HEK293 (cell line): Measurements from ENCODE around the gene MCFD2.

Experiments used
- CTCF ChIA-PET: fragments of 350-600 bp; formaldehyde crosslinking; extraction: SDS; loops from one replicate; lab custom pipeline; 2021; ENCODE audit warnings: antibody characterized with exemption; lab: Yijun Ruan, JAX
- POLR2A ChIA-PET: fragments of 300-600 bp; formaldehyde crosslinking; extraction: SDS; loops from one replicate; lab custom pipeline; 2020; ENCODE audit warnings: antibody characterized with exemption, inconsistent platforms; lab: Yijun Ruan, JAX
- H3K27ac ChIP-seq: fragments of 200-500 bp; sonication (Bioruptor generic); 2 replicates; pipeline ENCODE4 v1.5.1; 2014; ENCODE audit warnings: low read depth, low read length, control low read depth, inconsistent platforms; ENCODE audit errors: extremely low read depth
- H3K36me3 ChIP-seq, 2 experiments: fragments of 200-500 bp in 1 of 2; sonication (Bioruptor generic) in 1 of 2; 1 replicate in 1 of 2; 2 replicates in 1 of 2; pipeline ENCODE4 v1.5.1; 2014 to 2017; ENCODE audit warnings: inconsistent platforms in 2 of 2, low read length in 2 of 2; ENCODE audit not compliant: control insufficient read depth in 2 of 2, insufficient read depth in 1 of 2
- H3K4me1 ChIP-seq: fragments of 200-500 bp; sonication (Bioruptor generic); 2 replicates; pipeline ENCODE4 v1.5.1; 2014; ENCODE audit warnings: mild to moderate bottlenecking, low read length, inconsistent platforms; ENCODE audit not compliant: control insufficient read depth, insufficient read depth
- H3K4me3 ChIP-seq: 2 replicates; pipeline ENCODE4 v1.5.1; 2011; ENCODE audit warnings: low read depth, mild to moderate bottlenecking, control low read depth, low read length, moderate library complexity
- H3K9me3 ChIP-seq: fragments of 200-500 bp; sonication (Bioruptor generic); 2 replicates; pipeline ENCODE4 v1.5.1; 2014; ENCODE audit warnings: low read depth, low read length, inconsistent platforms; ENCODE audit not compliant: control insufficient read depth, insufficient read depth
- EGR2 ChIP-seq: fragments of 450-650 bp; formaldehyde crosslinking; IDR thresholded peaks from 2 replicates; pipeline ENCODE4 v1.5.1; 2016; ENCODE audit warnings: low read depth, missing biosample characterization, missing genetic modification characterization
- GLIS1 ChIP-seq: fragments of 450-650 bp; formaldehyde crosslinking; IDR thresholded peaks from 2 replicates; pipeline ENCODE4 v1.5.1; 2016; ENCODE audit warnings: missing biosample characterization, missing genetic modification characterization
- SETDB1 ChIP-seq: IDR thresholded peaks from one replicate; pipeline ENCODE4 v1.6.1; 2017; ENCODE audit warnings: mild to moderate bottlenecking, low read length, moderate library complexity, mixed read lengths; ENCODE audit not compliant: insufficient read length
- SP2 ChIP-seq: fragments of 450-650 bp; formaldehyde crosslinking; IDR thresholded peaks from 2 replicates; pipeline ENCODE4 v1.5.1; 2016; ENCODE audit warnings: missing biosample characterization, missing genetic modification characterization
- WT1 ChIP-seq: fragments of 450-650 bp; formaldehyde crosslinking; IDR thresholded peaks from 2 replicates; pipeline ENCODE4 v1.5.1; 2016; ENCODE audit warnings: missing biosample characterization, missing genetic modification characterization
- YY1 ChIP-seq: fragments of 450-650 bp; formaldehyde crosslinking; IDR thresholded peaks from 2 replicates; pipeline ENCODE4 v1.5.1; 2018; ENCODE audit warnings: missing biosample characterization, missing genetic modification characterization
- ZFHX2 ChIP-seq: fragments of 450-650 bp; formaldehyde crosslinking; conservative IDR thresholded peaks from 2 replicates; pipeline ENCODE4 v1.5.1; 2016; ENCODE audit warnings: missing biosample characterization, missing genetic modification characterization
- ZNF112 ChIP-seq: fragments of 450-650 bp; formaldehyde crosslinking; IDR thresholded peaks from 2 replicates; pipeline ENCODE4 v1.5.0; 2017; ENCODE audit warnings: missing biosample characterization, missing genetic modification characterization
- ZNF140 ChIP-seq: fragments of 450-650 bp; formaldehyde crosslinking; IDR thresholded peaks from 2 replicates; pipeline ENCODE4 v1.5.1; 2016; ENCODE audit warnings: missing biosample characterization, missing genetic modification characterization
- ZNF157 ChIP-seq: fragments of 450-650 bp; formaldehyde crosslinking; IDR thresholded peaks from 2 replicates; pipeline ENCODE4 v1.5.1; 2016; ENCODE audit warnings: missing biosample characterization, missing genetic modification characterization
- ZNF239 ChIP-seq: fragments of 450-650 bp; formaldehyde crosslinking; IDR thresholded peaks from 2 replicates; pipeline ENCODE4 v1.5.1; 2016; ENCODE audit warnings: missing biosample characterization, missing genetic modification characterization
- ZNF549 ChIP-seq: fragments of 450-650 bp; IDR thresholded peaks from 2 replicates; pipeline ENCODE4 v1.5.1; 2018; ENCODE audit warnings: missing biosample characterization, missing genetic modification characterization, mild to moderate bottlenecking, inconsistent platforms, moderate library complexity
- ZNF629 ChIP-seq: fragments of 450-650 bp; formaldehyde crosslinking; IDR thresholded peaks from 2 replicates; pipeline ENCODE4 v1.5.1; 2017; ENCODE audit warnings: missing biosample characterization, missing genetic modification characterization
- TF ChIP-seq, protein P1 (sequence below): fragments of 450-650 bp; formaldehyde crosslinking; conservative IDR thresholded peaks from 2 replicates; pipeline ENCODE4 v1.5.1; 2016; ENCODE audit warnings: low read depth, missing biosample characterization, missing genetic modification characterization
- TF ChIP-seq, protein P2 (sequence below): fragments of 450-650 bp; formaldehyde crosslinking; IDR thresholded peaks from 2 replicates; pipeline ENCODE4 v1.5.1; 2016; ENCODE audit warnings: missing biosample characterization, missing genetic modification characterization, low read depth
- TF ChIP-seq, protein P3 (sequence below): fragments of 450-650 bp; formaldehyde crosslinking; IDR thresholded peaks from 2 replicates; pipeline ENCODE4 v1.5.1; 2016; ENCODE audit warnings: missing biosample characterization, missing genetic modification characterization
- TF ChIP-seq, protein P4 (sequence below): fragments of 450-650 bp; formaldehyde crosslinking; IDR thresholded peaks from 2 replicates; pipeline ENCODE4 v1.5.1; 2017; ENCODE audit warnings: missing biosample characterization, missing genetic modification characterization
- TF ChIP-seq, protein P5 (sequence below): fragments of 450-650 bp; formaldehyde crosslinking; IDR thresholded peaks from 2 replicates; pipeline ENCODE4 v1.5.1; 2016; ENCODE audit warnings: missing biosample characterization, missing genetic modification characterization
- TF ChIP-seq, protein P6 (sequence below): fragments of 450-650 bp; formaldehyde crosslinking; IDR thresholded peaks from 2 replicates; pipeline ENCODE4 v1.5.1; 2017; ENCODE audit warnings: missing biosample characterization, missing genetic modification characterization

MCFD2 gene

DNA sequence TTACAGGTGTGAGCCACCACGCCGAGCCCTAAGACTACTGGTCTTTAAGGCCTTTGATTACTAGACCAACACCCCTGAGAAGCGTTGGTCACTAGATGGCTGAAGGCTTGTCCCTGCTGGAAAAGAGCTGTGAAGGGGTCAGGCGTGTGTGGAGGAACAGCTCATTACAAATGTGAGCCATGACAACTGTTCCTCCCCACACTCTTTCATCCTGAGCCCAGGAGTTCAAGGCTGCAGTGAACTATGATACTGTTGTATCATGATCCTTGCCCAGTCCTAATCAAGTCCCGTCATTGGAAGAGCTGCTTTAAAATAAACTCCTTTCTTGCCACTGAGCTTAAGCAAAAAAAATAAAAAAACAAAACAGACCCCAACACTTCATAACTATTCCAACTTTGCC, 19.5 kb upstream of the MCFD2 start (continued):
- TF ChIP-seq, protein P1, sequence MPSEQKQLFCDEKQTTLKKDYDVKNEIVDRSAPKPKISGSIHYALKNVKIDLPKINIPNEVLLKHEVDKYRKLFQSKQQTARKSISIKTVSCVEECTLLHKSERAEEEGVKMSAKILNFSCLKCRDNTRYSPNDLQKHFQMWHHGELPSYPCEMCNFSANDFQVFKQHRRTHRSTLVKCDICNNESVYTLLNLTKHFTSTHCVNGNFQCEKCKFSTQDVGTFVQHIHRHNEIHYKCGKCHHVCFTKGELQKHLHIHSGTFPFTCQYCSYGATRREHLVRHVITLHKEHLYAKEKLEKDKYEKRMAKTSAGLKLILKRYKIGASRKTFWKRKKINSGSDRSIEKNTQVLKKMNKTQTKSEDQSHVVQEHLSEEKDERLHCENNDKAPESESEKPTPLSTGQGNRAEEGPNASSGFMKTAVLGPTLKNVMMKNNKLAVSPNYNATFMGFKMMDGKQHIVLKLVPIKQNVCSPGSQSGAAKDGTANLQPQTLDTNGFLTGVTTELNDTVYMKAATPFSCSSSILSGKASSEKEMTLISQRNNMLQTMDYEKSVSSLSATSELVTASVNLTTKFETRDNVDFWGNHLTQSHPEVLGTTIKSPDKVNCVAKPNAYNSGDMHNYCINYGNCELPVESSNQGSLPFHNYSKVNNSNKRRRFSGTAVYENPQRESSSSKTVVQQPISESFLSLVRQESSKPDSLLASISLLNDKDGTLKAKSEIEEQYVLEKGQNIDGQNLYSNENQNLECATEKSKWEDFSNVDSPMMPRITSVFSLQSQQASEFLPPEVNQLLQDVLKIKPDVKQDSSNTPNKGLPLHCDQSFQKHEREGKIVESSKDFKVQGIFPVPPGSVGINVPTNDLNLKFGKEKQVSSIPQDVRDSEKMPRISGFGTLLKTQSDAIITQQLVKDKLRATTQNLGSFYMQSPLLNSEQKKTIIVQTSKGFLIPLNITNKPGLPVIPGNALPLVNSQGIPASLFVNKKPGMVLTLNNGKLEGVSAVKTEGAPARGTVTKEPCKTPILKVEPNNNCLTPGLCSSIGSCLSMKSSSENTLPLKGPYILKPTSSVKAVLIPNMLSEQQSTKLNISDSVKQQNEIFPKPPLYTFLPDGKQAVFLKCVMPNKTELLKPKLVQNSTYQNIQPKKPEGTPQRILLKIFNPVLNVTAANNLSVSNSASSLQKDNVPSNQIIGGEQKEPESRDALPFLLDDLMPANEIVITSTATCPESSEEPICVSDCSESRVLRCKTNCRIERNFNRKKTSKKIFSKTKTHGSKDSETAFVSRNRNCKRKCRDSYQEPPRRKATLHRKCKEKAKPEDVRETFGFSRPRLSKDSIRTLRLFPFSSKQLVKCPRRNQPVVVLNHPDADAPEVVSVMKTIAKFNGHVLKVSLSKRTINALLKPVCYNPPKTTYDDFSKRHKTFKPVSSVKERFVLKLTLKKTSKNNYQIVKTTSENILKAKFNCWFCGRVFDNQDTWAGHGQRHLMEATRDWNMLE, result no peak
- TF ChIP-seq WT1 (tag by site-specific recombination), result no peak
- TF ChIP-seq, protein P2, sequence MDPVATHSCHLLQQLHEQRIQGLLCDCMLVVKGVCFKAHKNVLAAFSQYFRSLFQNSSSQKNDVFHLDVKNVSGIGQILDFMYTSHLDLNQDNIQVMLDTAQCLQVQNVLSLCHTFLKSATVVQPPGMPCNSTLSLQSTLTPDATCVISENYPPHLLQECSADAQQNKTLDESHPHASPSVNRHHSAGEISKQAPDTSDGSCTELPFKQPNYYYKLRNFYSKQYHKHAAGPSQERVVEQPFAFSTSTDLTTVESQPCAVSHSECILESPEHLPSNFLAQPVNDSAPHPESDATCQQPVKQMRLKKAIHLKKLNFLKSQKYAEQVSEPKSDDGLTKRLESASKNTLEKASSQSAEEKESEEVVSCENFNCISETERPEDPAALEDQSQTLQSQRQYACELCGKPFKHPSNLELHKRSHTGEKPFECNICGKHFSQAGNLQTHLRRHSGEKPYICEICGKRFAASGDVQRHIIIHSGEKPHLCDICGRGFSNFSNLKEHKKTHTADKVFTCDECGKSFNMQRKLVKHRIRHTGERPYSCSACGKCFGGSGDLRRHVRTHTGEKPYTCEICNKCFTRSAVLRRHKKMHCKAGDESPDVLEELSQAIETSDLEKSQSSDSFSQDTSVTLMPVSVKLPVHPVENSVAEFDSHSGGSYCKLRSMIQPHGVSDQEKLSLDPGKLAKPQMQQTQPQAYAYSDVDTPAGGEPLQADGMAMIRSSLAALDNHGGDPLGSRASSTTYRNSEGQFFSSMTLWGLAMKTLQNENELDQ, result no peak

DNA sequence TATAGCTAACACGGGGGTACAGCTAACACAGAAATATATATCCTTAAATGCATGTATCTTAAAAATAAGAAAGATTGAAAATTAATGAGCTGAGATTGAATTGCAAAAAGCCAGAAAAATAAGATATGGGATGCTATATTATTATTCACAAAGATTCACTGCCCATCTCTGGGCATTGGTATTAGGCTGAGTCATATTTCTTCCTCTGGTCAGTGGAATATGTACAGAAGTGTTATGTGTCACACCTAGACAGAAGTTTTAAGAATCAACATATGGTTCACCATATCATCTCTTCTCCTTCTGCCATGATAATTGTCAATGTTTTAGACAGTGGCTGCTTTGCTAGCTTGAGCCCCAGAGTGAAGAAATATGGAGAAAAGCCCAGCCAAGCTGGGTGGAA, 14.0 kb upstream of the MCFD2 start:
- Histone ChIP-seq H3K36me3 (no peaks in the 10 kb centered on the region), H3K9me3 (no peaks in the 10 kb centered on the region), H3K4me1 (no peaks in the 10 kb centered on the region), H3K4me3 (no peak overlapping the region), H3K27ac (no peak overlapping the region)
- no peak for TF ChIP-seq ZNF157 (tag by site-specific recombination)
- TF ChIP-seq ZNF549 (tag by site-specific recombination), result no peak
- TF ChIP-seq YY1, result no peak
- TF ChIP-seq, protein P3, sequence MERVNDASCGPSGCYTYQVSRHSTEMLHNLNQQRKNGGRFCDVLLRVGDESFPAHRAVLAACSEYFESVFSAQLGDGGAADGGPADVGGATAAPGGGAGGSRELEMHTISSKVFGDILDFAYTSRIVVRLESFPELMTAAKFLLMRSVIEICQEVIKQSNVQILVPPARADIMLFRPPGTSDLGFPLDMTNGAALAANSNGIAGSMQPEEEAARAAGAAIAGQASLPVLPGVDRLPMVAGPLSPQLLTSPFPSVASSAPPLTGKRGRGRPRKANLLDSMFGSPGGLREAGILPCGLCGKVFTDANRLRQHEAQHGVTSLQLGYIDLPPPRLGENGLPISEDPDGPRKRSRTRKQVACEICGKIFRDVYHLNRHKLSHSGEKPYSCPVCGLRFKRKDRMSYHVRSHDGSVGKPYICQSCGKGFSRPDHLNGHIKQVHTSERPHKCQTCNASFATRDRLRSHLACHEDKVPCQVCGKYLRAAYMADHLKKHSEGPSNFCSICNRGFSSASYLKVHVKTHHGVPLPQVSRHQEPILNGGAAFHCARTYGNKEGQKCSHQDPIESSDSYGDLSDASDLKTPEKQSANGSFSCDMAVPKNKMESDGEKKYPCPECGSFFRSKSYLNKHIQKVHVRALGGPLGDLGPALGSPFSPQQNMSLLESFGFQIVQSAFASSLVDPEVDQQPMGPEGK (tag by site-specific recombination), result no peak
- TF ChIP-seq ZNF112, result no peak
- no peak for TF ChIP-seq ZFHX2
- TF ChIP-seq ZNF140 (tag by site-specific recombination), result no peak
- no peak for TF ChIP-seq SP2 (tag by site-specific recombination)
- no peak for TF ChIP-seq EGR2
- TF ChIP-seq ZNF239 (tag by site-specific recombination), result no peak
- CTCF ChIA-PET, result interaction anchor here (0.6 to 3.1 kb wide), 2 partner anchors 11 to 38 kb away, joined by 7 to 21 read pairs; no protein-coding TSS in a partner anchor
- POLR2A ChIA-PET, result interaction anchor here (0.7 kb wide), 1 partner anchor 60 kb away, joined by 6 read pairs; no protein-coding TSS in a partner anchor

DNA sequence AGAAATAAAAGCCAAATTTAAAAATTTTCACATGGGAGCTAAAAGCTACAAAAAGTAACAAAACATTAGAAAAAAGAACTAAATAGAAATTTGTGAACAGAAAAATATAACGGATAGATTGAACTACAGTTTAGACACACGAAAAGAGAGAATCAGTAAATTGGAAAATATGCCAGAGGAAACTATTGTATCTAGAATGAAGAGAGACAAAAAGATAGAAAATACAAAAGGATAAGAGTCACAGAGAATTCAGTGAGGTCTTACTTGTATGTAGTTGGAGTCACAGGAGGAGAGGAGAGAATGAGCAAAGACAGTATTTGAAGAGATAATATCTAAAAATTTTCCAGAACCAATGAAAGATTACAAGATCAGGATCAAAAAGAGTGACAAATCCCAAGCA, 11.3 kb upstream of the MCFD2 start:
- POLR2A ChIA-PET, result no interaction called here
- Histone ChIP-seq H3K9me3 (no peaks in the 10 kb centered on the region), H3K27ac (no peak overlapping the region)
- TF ChIP-seq, protein P4, sequence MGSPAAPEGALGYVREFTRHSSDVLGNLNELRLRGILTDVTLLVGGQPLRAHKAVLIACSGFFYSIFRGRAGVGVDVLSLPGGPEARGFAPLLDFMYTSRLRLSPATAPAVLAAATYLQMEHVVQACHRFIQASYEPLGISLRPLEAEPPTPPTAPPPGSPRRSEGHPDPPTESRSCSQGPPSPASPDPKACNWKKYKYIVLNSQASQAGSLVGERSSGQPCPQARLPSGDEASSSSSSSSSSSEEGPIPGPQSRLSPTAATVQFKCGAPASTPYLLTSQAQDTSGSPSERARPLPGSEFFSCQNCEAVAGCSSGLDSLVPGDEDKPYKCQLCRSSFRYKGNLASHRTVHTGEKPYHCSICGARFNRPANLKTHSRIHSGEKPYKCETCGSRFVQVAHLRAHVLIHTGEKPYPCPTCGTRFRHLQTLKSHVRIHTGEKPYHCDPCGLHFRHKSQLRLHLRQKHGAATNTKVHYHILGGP (tag by site-specific recombination), result no peak
- TF ChIP-seq ZNF629 (tag by site-specific recombination) (no peak), GLIS1 (tag by site-specific recombination) (no peak), SETDB1 (peak; percentile 86)
- TF ChIP-seq, protein P5, sequence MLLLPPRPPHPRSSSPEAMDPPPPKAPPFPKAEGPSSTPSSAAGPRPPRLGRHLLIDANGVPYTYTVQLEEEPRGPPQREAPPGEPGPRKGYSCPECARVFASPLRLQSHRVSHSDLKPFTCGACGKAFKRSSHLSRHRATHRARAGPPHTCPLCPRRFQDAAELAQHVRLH, result 0 out of 2 replicates have a peak, but pooled peaks have one; percentile 36
- TF ChIP-seq, protein P6, sequence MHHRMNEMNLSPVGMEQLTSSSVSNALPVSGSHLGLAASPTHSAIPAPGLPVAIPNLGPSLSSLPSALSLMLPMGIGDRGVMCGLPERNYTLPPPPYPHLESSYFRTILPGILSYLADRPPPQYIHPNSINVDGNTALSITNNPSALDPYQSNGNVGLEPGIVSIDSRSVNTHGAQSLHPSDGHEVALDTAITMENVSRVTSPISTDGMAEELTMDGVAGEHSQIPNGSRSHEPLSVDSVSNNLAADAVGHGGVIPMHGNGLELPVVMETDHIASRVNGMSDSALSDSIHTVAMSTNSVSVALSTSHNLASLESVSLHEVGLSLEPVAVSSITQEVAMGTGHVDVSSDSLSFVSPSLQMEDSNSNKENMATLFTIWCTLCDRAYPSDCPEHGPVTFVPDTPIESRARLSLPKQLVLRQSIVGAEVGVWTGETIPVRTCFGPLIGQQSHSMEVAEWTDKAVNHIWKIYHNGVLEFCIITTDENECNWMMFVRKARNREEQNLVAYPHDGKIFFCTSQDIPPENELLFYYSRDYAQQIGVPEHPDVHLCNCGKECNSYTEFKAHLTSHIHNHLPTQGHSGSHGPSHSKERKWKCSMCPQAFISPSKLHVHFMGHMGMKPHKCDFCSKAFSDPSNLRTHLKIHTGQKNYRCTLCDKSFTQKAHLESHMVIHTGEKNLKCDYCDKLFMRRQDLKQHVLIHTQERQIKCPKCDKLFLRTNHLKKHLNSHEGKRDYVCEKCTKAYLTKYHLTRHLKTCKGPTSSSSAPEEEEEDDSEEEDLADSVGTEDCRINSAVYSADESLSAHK (tag by site-specific recombination), result no peak
- TF ChIP-seq, all 188 proteins: peak for 2
- Histone ChIP-seq H3K4me3 (no peak overlapping the region), H3K36me3 (no peaks in the 10 kb centered on the region), H3K4me1 (no peaks in the 10 kb centered on the region)
- CTCF ChIA-PET, result interaction anchor here (0.7 to 3.1 kb wide), 2 partner anchors 9 kb away, joined by 3 to 21 read pairs; no protein-coding TSS in a partner anchor
